Ishikawa (cell line): ENCODE results near the gene MIPOL1.

Experiments used
- CEBPB ChIP-seq: IDR thresholded peaks from 2 replicates; pipeline ENCODE4 v1.6.1; 2012
- CREB1 ChIP-seq: IDR thresholded peaks from 2 replicates; pipeline ENCODE4 v1.6.1; 2012; ENCODE audit warnings: low read depth
- EGR1 ChIP-seq: IDR thresholded peaks from 2 replicates; pipeline ENCODE4 v1.6.1; 2012
- EP300 ChIP-seq: IDR thresholded peaks from 2 replicates; pipeline ENCODE4 v1.6.1; 2012; ENCODE audit warnings: borderline replicate concordance
- FOXM1 ChIP-seq: IDR thresholded peaks from 2 replicates; pipeline ENCODE4 v1.6.1; 2012; ENCODE audit warnings: low read depth, borderline replicate concordance
- MAX ChIP-seq: IDR thresholded peaks from 2 replicates; pipeline ENCODE4 v1.6.1; 2012
- NFIC ChIP-seq: IDR thresholded peaks from 2 replicates; pipeline ENCODE4 v1.6.1; 2012
- RAD21 ChIP-seq: IDR thresholded peaks from 2 replicates; pipeline ENCODE4 v1.6.1; 2012; ENCODE audit warnings: low read depth
- REST ChIP-seq: IDR thresholded peaks from 2 replicates; pipeline ENCODE4 v1.6.1; 2012; ENCODE audit warnings: low read depth, mild to moderate bottlenecking
- TAF1 ChIP-seq: IDR thresholded peaks from 2 replicates; pipeline ENCODE4 v1.6.1; 2012; ENCODE audit warnings: low read depth, mild to moderate bottlenecking
- TCF12 ChIP-seq: IDR thresholded peaks from 2 replicates; pipeline ENCODE4 v1.6.1; 2012; ENCODE audit warnings: low read depth
- TEAD4 ChIP-seq: IDR thresholded peaks from 2 replicates; pipeline ENCODE4 v1.6.1; 2012
- USF1 ChIP-seq: IDR thresholded peaks from 2 replicates; pipeline ENCODE4 v1.6.1; 2012
- YY1 ChIP-seq: IDR thresholded peaks from 2 replicates; pipeline ENCODE4 v1.6.1; 2012; ENCODE audit warnings: low read depth
- ZBTB7A ChIP-seq: IDR thresholded peaks from 2 replicates; pipeline ENCODE4 v1.6.1; 2012; ENCODE audit warnings: low read depth

MIPOL1 gene

GRCh38 chr14:37587881-37588666 is 390.3 kb downstream of the MIPOL1 start:
- TF ChIP-seq YY1 (no peak), TEAD4 (no peak), ZBTB7A (peak; percentile 78; the same call in 1 of the 2 replicates), EGR1 (no peak), TAF1 (no peak)

- no peak for TF ChIP-seq YY1
- TF ChIP-seq TAF1: no peak
- no peak for TF ChIP-seq REST
- TF ChIP-seq MAX: no peak
- TF ChIP-seq EP300: no peak
- TF ChIP-seq CREB1: no peak
- no peak for TF ChIP-seq EGR1
- no peak for TF ChIP-seq NFIC
- no peak for TF ChIP-seq ZBTB7A
- no peak for TF ChIP-seq TCF12
- TF ChIP-seq FOXM1: no peak
- TF ChIP-seq USF1: no peak
- no peak for TF ChIP-seq CEBPB
- no peak for TF ChIP-seq RAD21
- no peak for TF ChIP-seq TEAD4
Measured at GRCh38 chr14:37588667-37588955, 390.9 kb downstream of the MIPOL1 start.

GRCh38 chr14:37588956-37589714 is 391.4 kb downstream of the MIPOL1 start:
- TF ChIP-seq CEBPB (no peak), FOXM1 (no peak), REST (no peak), USF1 (no peak), YY1 (no peak), TEAD4 (no peak), MAX (no peak), TAF1 (no peak)

- TF ChIP-seq NFIC (no peak), USF1 (no peak), YY1 (no peak), FOXM1 (no peak), TAF1 (no peak), CREB1 (no peak), ZBTB7A (no peak), EP300 (no peak), TEAD4 (no peak)
Measured at GRCh38 chr14:37589715-37590427, 392.1 kb downstream of the MIPOL1 start.

- TF ChIP-seq TCF12: no peak
- TF ChIP-seq ZBTB7A: no peak
Measured at GRCh38 chr14:37590428-37591139, 392.8 kb downstream of the MIPOL1 start.
